GM10248 (cell line): ENCODE measurements around the gene CLASRP.

Experiments used
- CTCF ChIA-PET: fragments of 300-600 bp; sonication (Branson Sonifier 250); formaldehyde crosslinking; extraction: SDS; loops from one replicate; lab custom pipeline; 2021; ENCODE audit warnings: antibody characterized with exemption; lab: Yijun Ruan, JAX
- POLR2A ChIA-PET: fragments of 350-650 bp; sonication (Branson Sonifier 250); formaldehyde crosslinking; extraction: SDS; loops from one replicate; lab custom pipeline; 2020; ENCODE audit warnings: antibody characterized with exemption; lab: Yijun Ruan, JAX
- DNase-seq: peaks from one replicate; pipeline ENCODE4 v3.0.0; 2012; ENCODE audit errors: extremely low spot score
- TF ChIP-seq, protein P1 (sequence below): IDR thresholded peaks from 2 replicates; pipeline ENCODE4 v1.5.1; 2012; ENCODE audit warnings: mild to moderate bottlenecking, low read depth; ENCODE audit errors: extremely low read depth, missing control alignments, control extremely low read depth

The CLASRP gene

DNA sequence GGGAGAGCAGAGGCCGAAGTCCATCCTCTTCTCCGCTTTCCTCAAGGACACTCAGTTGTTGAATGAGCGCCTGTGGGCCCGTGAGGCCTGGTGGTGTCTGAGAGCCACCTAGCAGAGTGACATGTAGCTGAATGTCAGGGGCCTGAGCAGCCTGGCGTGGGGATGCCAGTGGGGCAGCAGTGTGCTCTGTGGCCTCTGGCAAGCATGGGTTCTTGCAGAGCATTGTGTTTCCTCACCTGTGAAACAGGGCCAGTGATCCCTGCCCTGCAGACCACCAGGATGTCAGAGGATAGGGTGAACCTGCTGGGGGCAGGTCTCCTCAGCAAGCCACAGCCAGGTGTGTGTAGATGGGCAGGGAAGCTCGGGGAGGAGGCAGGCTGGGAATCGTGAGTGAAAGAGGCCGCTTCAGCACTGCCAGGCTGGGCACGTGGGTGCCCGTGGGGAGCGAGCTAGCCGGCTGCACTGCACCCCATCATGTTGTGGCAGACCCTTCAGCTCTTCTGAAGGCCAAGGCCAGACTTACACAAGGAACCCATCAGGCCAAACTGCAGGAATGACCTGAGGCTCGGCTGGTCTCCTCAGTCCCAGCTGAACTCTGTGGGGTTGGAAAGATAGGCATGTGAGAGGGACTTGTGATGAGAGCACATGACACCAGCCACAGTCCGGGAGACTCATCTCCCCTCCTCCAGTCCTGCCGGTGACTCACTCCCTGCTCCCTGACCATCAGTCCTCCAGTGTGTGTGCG is 59.1 kb downstream of the CLASRP start:
- DNase-seq: no peak
- ChIA-PET CTCF (interaction anchor here (1.0 to 2.1 kb wide), 4 partner anchors 11 to 341 kb away, joined by 3 to 4 read pairs (median 4); no protein-coding TSS in a partner anchor), POLR2A (no interaction called here)

DNA sequence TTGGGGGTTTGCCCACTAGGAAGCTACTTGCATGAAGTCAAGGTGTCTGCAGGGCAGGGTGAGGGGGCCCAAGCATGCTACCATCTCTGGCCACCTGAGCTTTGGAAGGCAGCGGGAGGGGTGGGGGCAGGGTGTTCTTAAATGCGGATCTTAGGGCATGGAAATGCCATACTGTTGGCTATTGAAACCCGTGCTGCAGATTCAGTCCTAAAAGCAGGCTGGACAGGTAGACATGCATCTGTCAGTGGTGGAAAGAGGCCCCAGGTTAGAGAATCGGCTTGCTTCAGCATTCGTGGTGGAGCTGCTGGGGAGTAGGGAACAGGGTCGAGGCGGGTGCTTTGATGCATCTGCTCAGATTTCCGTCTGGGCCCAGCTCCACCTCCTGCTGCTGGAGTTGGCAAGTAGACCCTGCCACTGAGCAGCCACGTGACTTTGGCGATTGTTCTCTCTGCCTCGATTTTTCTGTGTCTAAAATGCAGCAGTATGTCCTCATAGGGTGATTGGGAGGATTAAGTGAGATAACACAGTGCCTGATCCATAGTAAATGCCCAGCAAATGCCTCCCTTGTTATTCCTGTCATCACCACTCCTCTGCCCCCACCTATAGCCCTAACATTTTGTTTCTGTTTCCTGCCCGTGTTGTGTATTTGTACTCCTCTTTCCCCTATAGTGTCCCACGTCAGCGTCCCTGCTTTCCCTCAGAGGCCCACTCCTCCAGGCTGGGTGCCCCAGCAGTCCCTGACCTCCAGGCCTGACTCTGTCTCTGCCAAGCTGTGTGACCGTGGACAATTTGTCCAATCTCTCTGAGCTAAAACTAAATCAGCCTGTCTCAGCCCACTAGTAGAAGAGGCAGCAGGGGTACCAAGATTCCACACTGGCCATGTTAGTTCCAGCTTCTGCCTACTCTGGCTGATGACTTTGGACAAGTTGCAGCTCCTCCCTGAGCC is 59.9 kb downstream of the CLASRP start:
- ChIA-PET POLR2A (interaction anchor here (0.5 kb wide), 1 partner anchor 24 kb away, joined by 7 read pairs; no protein-coding TSS in a partner anchor), CTCF (interaction anchor here (1.0 to 2.1 kb wide), 4 partner anchors 12 to 340 kb away, joined by 3 to 4 read pairs (median 4); no protein-coding TSS in a partner anchor)
- no peak for DNase-seq
- TF ChIP-seq, protein P1, sequence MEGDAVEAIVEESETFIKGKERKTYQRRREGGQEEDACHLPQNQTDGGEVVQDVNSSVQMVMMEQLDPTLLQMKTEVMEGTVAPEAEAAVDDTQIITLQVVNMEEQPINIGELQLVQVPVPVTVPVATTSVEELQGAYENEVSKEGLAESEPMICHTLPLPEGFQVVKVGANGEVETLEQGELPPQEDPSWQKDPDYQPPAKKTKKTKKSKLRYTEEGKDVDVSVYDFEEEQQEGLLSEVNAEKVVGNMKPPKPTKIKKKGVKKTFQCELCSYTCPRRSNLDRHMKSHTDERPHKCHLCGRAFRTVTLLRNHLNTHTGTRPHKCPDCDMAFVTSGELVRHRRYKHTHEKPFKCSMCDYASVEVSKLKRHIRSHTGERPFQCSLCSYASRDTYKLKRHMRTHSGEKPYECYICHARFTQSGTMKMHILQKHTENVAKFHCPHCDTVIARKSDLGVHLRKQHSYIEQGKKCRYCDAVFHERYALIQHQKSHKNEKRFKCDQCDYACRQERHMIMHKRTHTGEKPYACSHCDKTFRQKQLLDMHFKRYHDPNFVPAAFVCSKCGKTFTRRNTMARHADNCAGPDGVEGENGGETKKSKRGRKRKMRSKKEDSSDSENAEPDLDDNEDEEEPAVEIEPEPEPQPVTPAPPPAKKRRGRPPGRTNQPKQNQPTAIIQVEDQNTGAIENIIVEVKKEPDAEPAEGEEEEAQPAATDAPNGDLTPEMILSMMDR: no peak

More for the DNA sequence above, 59.1 kb downstream of the CLASRP start:
- TF ChIP-seq, protein P1: no peak

DNA sequence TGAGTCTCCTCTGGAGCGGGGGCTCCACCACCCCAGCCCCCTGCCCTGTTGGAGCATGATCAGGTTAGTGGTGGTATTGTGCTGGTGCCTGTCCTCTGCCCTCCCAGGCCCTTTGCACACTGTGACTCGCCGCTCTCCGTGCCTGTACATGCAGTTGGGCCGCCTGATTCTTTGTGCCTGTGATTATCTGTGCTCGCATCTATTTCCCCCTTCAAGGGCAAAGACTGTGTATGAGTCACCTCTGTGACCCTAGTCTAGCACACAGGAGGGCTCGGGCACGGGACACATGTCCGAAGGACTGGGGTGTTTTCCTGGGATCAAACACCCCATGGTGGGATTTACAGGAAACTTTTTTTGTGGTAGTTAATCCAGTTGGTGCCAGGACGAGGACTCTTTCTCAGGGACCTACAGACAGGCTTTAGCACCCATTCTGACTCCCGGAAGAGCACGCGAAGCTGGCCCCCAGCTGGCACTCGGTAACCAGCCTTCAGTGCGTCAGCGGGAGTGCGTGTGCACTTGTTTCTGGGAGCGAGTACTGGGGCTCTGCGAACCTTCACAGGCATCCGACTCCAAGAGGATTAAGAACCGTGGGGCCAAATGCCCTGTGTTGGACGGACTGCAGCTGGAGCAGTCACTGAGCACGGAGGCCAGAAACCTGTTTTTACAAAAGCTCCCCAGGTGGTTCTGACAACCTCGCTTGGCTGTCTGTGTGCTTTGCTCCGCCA is 60.8 kb downstream of the CLASRP start:
- POLR2A ChIA-PET: interaction anchor here (0.5 kb wide), 1 partner anchor 24 kb away, joined by 7 read pairs; no protein-coding TSS in a partner anchor
- CTCF ChIA-PET: interaction anchor here (1.0 to 2.1 kb wide), 2 partner anchors 13 to 32 kb away, joined by 3 to 4 read pairs; no protein-coding TSS in a partner anchor
- no peak for DNase-seq
- TF ChIP-seq, protein P1: no peak

DNA sequence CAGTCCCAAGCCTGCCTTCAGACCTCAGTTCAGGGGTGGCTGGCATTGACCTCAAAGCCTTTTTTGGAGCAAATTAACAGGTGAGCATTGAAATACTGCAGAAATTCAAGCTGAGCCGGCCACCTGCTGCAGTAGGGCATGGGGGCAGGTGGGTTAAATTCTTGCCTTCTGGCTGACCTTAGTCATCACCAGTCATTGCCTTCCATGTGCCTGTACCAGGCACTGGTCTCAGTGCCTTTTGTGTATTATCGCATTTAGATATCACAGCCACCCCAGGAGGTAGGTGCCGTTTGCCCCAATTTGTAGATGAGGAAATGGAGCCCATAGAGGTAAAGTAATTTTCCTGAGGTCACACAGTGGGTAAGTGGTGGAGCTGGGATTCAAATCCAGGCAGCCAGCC is 61.4 kb downstream of the CLASRP start:
- ChIA-PET POLR2A (no interaction called here), CTCF (no interaction called here)
- no peak for DNase-seq
- TF ChIP-seq, protein P1: no peak

DNA sequence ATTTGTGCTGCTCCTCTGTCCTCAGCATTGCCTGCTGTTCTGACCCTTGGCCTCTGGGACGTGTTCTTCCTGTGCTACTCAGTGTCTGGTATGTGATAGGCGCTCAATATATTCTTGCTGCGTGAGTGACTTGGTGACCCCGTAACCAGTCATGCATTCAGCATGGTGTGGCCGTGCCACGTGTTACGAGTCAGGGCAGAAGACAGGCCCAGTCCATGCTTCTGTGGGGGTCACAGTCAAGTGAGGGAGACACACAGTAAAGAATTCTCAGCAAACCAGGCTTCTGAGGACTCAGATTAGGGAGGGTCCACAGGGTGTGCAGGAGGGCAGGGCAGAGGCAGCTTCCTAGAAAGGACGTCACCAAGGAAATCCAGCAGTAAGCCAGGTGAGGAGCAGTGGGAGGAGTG is 62.0 kb downstream of the CLASRP start:
- TF ChIP-seq, protein P1: no peak
- ChIA-PET POLR2A (interaction anchor here (0.9 kb wide), 1 partner anchor 8 kb away, joined by 3 read pairs; the partner anchor contains the start of gene PPP1R37), CTCF (interaction anchor here (1.1 to 1.8 kb wide), 3 partner anchors 8 to 36 kb away, joined by 3 to 6 read pairs (median 4); partner anchors contain the start of gene PPP1R37)
- DNase-seq: no peak
